Subcutaneous adipose tissue (tissue), 4 donors: ENCODE measurements around the gene DENND5B. TPM values are rescaled to one million over a fixed set of nuclear protein-coding genes. Genes with fewer than 3 reads are reported as not detected.

Source experiments
- total RNA-seq, 4 donors: library from RNA; depleted of rRNA; stranded (reverse); fragments of >200 nt; gene quantifications; one replicate each; pipeline ENCODE4 v1.1.0, GENCODE V29; 2016
- TF ChIP-seq, protein P1 (sequence below): fragments of 450-650 bp; IDR thresholded peaks from one replicate; pipeline ENCODE4 v1.5.1; 2016; ENCODE audit warnings: low read depth, mild to moderate bottlenecking, control low read depth, antibody characterized with exemption, moderate library complexity

The DENND5B gene
- total RNA-seq, 4 donors from 2014 or later, result 11.1 to 19.2 (median 14.0) TPM

GRCh38 chr12:31408763-31409162, 182.2 kb downstream of the DENND5B start:
- TF ChIP-seq, protein P1, sequence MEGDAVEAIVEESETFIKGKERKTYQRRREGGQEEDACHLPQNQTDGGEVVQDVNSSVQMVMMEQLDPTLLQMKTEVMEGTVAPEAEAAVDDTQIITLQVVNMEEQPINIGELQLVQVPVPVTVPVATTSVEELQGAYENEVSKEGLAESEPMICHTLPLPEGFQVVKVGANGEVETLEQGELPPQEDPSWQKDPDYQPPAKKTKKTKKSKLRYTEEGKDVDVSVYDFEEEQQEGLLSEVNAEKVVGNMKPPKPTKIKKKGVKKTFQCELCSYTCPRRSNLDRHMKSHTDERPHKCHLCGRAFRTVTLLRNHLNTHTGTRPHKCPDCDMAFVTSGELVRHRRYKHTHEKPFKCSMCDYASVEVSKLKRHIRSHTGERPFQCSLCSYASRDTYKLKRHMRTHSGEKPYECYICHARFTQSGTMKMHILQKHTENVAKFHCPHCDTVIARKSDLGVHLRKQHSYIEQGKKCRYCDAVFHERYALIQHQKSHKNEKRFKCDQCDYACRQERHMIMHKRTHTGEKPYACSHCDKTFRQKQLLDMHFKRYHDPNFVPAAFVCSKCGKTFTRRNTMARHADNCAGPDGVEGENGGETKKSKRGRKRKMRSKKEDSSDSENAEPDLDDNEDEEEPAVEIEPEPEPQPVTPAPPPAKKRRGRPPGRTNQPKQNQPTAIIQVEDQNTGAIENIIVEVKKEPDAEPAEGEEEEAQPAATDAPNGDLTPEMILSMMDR, result no peak

DNA sequence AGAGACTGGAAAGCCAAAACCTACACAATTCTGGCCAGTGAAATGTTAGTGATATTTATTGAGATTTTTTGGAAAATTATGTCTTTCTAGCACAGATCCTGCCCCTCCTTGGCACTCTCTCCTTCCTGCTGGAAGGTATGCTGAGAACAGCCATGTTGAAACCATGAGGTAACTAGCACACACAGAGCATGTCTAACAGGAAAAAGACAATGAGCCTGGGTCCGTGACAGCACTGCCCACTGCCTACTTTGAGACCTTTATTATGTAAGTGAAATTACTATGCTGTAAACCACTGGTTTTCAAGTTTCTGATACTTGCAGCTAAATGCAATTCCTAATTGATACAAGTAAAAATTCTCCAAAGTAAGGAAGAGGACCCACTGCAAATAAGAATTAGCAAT, 183.4 kb downstream of the DENND5B start:
- TF ChIP-seq, protein P1, result no peak

GRCh38 chr12:31406345-31406744, 184.6 kb downstream of the DENND5B start:
- TF ChIP-seq, protein P1, result no peak

GRCh38 chr12:31405021-31405420, 185.9 kb downstream of the DENND5B start:
- TF ChIP-seq, protein P1, result no peak

GRCh38 chr12:31393004-31393550, 197.9 kb downstream of the DENND5B start:
- TF ChIP-seq, protein P1, result no peak

DNA sequence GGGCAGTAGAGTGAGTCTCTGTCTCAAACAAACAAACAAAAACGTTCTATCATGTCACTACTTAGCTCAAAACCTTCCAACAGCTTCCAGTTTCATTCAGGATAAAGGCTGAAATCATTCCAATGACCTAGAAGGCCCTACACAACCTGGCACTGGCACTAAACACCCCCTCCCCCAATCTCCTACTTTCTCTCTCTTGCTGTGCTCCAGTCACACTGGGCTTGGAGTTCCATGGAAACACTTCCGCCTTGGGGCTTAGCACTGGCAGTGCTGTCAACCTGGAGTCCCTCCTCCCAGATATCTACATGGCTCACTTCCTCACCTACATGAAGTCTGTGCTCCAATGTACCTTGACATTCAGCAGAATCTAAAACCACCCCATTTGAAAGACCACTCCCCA, 199.9 kb downstream of the DENND5B start:
- TF ChIP-seq, protein P1, result no peak

- TF ChIP-seq, protein P1, result no peak
These were observed 202.2 kb downstream of the DENND5B start for GRCh38 chr12:31388713-31389112.
